Activated B cell treated with CpG ODN at 0.5 μM for 24 hours (primary cell): ENCODE results near the gene GALNT8. TPM values are rescaled to one million over a fixed set of nuclear protein-coding genes. Genes with fewer than 3 reads are reported as not detected.

Experiments used
- ATAC-seq: fragments of 200-7000 bp; cut with Tn5 transposase; one replicate; pipeline ENCODE4 v1.10.0; 2021; ENCODE audit warnings: low read depth, mild to moderate bottlenecking, moderate library complexity
- CTCF ChIA-PET: fragments of 350-600 bp; sonication (Branson Sonifier 250); formaldehyde crosslinking; loops from one replicate; lab custom pipeline; 2021; ENCODE audit warnings: antibody characterized with exemption; lab: Charles Lee
- POLR2A ChIA-PET: fragments of 350-600 bp; sonication (Branson Sonifier 250); formaldehyde crosslinking; loops from one replicate; lab custom pipeline; 2021; ENCODE audit warnings: antibody characterized with exemption; lab: Charles Lee
- DNase-seq: peaks from one replicate; pipeline ENCODE4 v3.0.0; 2022
- H3K27ac Mint-ChIP-seq: one replicate; pipeline ENCODE4 v1.8.0; 2020; ENCODE audit warnings: mixed read lengths
- H3K27me3 Mint-ChIP-seq: one replicate; pipeline ENCODE4 v1.8.0; 2021; ENCODE audit warnings: mixed read lengths
- H3K36me3 Mint-ChIP-seq: one replicate; pipeline ENCODE4 v1.8.0; 2021; ENCODE audit warnings: low read depth, mixed read lengths
- H3K4me1 Mint-ChIP-seq: one replicate; pipeline ENCODE4 v1.8.0; 2021; ENCODE audit warnings: mixed read lengths
- H3K4me3 Mint-ChIP-seq: one replicate; pipeline ENCODE4 v1.8.0; 2020; ENCODE audit warnings: mild to moderate bottlenecking, mixed read lengths
- H3K9me3 Mint-ChIP-seq: one replicate; pipeline ENCODE4 v1.8.0; 2020; ENCODE audit warnings: mixed read lengths
- CTCF ChIP-seq: fragments of 200-600 bp; IDR thresholded peaks from one replicate; pipeline ENCODE4 v1.8.0; 2022; ENCODE audit warnings: antibody characterized with exemption, mild to moderate bottlenecking
- intact Hi-C: fragments of 100-400 bp; cut with micrococcal nuclease; formaldehyde crosslinking; loops from one replicate; pipeline ENCODE4 v1.15.1; 2024
- total RNA-seq: library from RNA; stranded (reverse); gene quantifications from 2 replicates; pipeline ENCODE4 v1.2.3, GENCODE V29; 2022

The GALNT8 gene, protein sequence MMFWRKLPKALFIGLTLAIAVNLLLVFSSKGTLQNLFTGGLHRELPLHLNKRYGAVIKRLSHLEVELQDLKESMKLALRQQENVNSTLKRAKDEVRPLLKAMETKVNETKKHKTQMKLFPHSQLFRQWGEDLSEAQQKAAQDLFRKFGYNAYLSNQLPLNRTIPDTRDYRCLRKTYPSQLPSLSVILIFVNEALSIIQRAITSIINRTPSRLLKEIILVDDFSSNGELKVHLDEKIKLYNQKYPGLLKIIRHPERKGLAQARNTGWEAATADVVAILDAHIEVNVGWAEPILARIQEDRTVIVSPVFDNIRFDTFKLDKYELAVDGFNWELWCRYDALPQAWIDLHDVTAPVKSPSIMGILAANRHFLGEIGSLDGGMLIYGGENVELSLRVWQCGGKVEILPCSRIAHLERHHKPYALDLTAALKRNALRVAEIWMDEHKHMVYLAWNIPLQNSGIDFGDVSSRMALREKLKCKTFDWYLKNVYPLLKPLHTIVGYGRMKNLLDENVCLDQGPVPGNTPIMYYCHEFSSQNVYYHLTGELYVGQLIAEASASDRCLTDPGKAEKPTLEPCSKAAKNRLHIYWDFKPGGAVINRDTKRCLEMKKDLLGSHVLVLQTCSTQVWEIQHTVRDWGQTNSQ
- total RNA-seq = 1.4 and 1.5 TPM in 2 replicates

GRCh38 chr12:4719821-4720636 is at the start of gene GALNT8:
GALNT8 (plus strand) TSS chr12:4720400; CDS start chr12:4720678, 278 bp downstream.
- Mint-ChIP-seq H3K4me3 (no peak within 1 kb of the TSS), H3K36me3 (no peaks in the 10 kb centered on the region), H3K9me3 (no peaks in the 10 kb centered on the region), H3K4me1 (no peaks in the 10 kb centered on the region), H3K27me3 (peaks cover 28% of the 10 kb centered on the region), H3K27ac (no peak within 1 kb of the TSS)
- TF ChIP-seq CTCF = no peak
- DNase-seq (no peak), ATAC-seq (no peak)
- CTCF ChIA-PET = no interaction called here
- intact Hi-C loops = no loop called here
- POLR2A ChIA-PET = no interaction called here

GRCh38 chr12:4679711-4680110 is 40.5 kb upstream of the GALNT8 start:
- ChIA-PET POLR2A (no interaction called here), CTCF (no interaction called here)
- H3K27me3 Mint-ChIP-seq = no peaks in the 10 kb centered on the region
- DNase-seq = no peak
- no peak overlapping the region for H3K4me3 Mint-ChIP-seq
- ATAC-seq = no peak
- H3K36me3 Mint-ChIP-seq = peaks cover 46% of the 10 kb centered on the region
- no peak overlapping the region for H3K27ac Mint-ChIP-seq
- intact Hi-C loops = no loop called here
- H3K4me1 Mint-ChIP-seq = no peaks in the 10 kb centered on the region
- no peaks in the 10 kb centered on the region for H3K9me3 Mint-ChIP-seq
- TF ChIP-seq CTCF = no peak

DNA sequence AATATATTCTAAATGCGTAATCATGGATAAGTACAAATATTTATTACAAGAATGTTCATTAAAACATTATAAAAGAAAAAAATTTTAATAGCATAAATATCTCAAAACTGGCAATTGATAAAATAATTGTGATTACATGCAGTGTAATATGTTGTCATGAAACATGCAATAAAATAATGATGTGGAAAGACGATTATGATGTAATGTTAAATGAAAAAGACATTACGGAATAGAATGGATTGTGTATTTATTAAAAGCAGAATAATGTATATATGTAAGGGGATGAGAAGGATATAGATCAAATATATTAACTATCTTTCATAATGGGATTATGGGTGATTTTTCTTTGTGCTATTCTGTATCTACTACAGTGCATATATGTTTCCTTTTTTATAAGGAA is 38.5 kb upstream of the GALNT8 start:
- H3K27me3 Mint-ChIP-seq = no peaks in the 10 kb centered on the region
- H3K27ac Mint-ChIP-seq = no peak overlapping the region
- POLR2A ChIA-PET = no interaction called here
- H3K36me3 Mint-ChIP-seq = peaks cover 64% of the 10 kb centered on the region
- no peak for ATAC-seq
- H3K4me1 Mint-ChIP-seq = no peaks in the 10 kb centered on the region
- intact Hi-C loops = no loop called here
- H3K4me3 Mint-ChIP-seq = no peak overlapping the region
- CTCF ChIA-PET = no interaction called here
- no peak for TF ChIP-seq CTCF
- no peak for DNase-seq
- H3K9me3 Mint-ChIP-seq = no peaks in the 10 kb centered on the region

DNA sequence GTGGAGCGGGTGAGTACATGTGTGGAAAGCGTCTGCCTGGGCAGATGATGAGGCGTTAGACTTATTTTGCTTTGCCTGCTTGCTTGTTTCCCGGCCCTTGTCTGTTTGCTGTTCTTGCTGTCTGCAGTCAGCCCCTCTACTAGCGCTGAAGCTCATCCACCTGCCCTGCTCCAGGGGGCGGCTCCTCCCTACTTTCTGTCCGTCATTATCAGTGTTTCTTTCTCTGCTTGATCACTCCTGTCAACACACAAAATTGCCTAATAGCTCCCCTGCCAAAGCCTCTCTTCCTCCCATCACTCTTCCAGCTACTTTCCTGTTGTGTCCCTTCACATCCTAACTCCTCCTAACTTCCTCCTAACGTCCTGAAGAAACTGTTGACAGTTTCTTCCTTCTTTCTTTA is 34.9 kb upstream of the GALNT8 start:
- ATAC-seq = no peak
- ChIA-PET POLR2A (no interaction called here), CTCF (no interaction called here)
- Mint-ChIP-seq H3K9me3 (no peaks in the 10 kb centered on the region), H3K27me3 (no peaks in the 10 kb centered on the region), H3K4me3 (no peak overlapping the region), H3K36me3 (peaks cover 77% of the 10 kb centered on the region), H3K4me1 (no peaks in the 10 kb centered on the region), H3K27ac (no peak overlapping the region)
- TF ChIP-seq CTCF = no peak
- DNase-seq = no peak
- intact Hi-C loops = no loop called here

DNA sequence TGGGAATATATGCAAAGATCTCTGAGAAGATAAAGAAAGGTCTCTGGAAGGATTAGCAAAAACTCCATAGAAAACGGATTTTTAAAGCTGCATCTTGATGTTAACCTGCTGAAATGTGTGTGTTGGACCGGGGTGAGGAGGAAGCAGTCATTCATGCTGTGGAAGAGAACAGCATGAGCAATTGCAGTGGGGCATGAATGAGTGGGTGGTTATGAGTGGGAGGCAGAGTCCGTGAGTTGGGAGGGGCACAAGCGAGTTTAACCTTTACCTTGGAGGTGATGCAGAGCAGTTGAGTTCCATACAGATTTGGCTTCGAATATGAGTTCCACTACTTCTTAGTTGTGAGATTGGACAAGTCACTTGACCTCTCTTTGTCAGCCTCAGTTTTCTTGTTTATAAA is 29.4 kb upstream of the GALNT8 start:
- no peak overlapping the region for H3K27ac Mint-ChIP-seq
- no peaks in the 10 kb centered on the region for H3K27me3 Mint-ChIP-seq
- H3K9me3 Mint-ChIP-seq = no peaks in the 10 kb centered on the region
- peaks cover 56% of the 10 kb centered on the region for H3K36me3 Mint-ChIP-seq
- ChIA-PET CTCF (no interaction called here), POLR2A (no interaction called here)
- H3K4me3 Mint-ChIP-seq = no peak overlapping the region
- DNase-seq = no peak
- no peak for ATAC-seq
- no peaks in the 10 kb centered on the region for H3K4me1 Mint-ChIP-seq
- no peak for TF ChIP-seq CTCF
- intact Hi-C loops = no loop called here
